Mesenchymal stem cell (in vitro differentiated cells and primary cell): Measurements from ENCODE around the gene SPRED2.

ENCODE experiments used
- DNase-seq: peaks from one replicate; pipeline ENCODE4 v3.0.0-alpha.2; 2013
- H2AFZ ChIP-seq: one replicate; pipeline ENCODE4 v1.6.1; 2013; ENCODE audit warnings: low read depth, mild to moderate bottlenecking, control low read depth, inconsistent platforms, low read length, moderate library complexity
- H2AK5ac ChIP-seq: 2 replicates; pipeline ENCODE4 v1.6.1; 2013; ENCODE audit warnings: low read length, moderate library complexity, mild to moderate bottlenecking, inconsistent platforms; ENCODE audit not compliant: severe bottlenecking
- H2BK120ac ChIP-seq: one replicate; pipeline ENCODE4 v1.6.1; 2013; ENCODE audit warnings: low read depth, mild to moderate bottlenecking, inconsistent platforms, low read length, moderate library complexity
- H2BK12ac ChIP-seq, 2 experiments: one replicate each; pipeline ENCODE4 v1.6.1; 2013; ENCODE audit warnings: inconsistent platforms in 2 of 2, low read length in 2 of 2, mild to moderate bottlenecking in 2 of 2, moderate library complexity in 2 of 2, control low read depth in 1 of 2
- H2BK15ac ChIP-seq: one replicate; pipeline ENCODE4 v1.6.1; 2013; ENCODE audit warnings: mild to moderate bottlenecking, low read depth, inconsistent platforms; ENCODE audit not compliant: poor library complexity, severe bottlenecking
- H2BK5ac ChIP-seq: 2 replicates; pipeline ENCODE4 v1.6.1; 2013; ENCODE audit warnings: low read depth, mild to moderate bottlenecking, low read length, control low read depth, inconsistent platforms; ENCODE audit not compliant: poor library complexity, severe bottlenecking
- H3K14ac ChIP-seq, 2 experiments: one replicate each; pipeline ENCODE4 v1.6.1; 2013; ENCODE audit warnings: inconsistent platforms in 2 of 2, low read length in 2 of 2, control low read depth in 1 of 2, mild to moderate bottlenecking in 1 of 2, moderate library complexity in 1 of 2
- H3K18ac ChIP-seq, 2 experiments: one replicate each; pipeline ENCODE4 v1.6.1; 2013; ENCODE audit warnings: inconsistent platforms in 2 of 2, low read length in 2 of 2, control low read depth in 1 of 2, low read depth in 1 of 2, mild to moderate bottlenecking in 1 of 2
- H3K23ac ChIP-seq, 2 experiments: one replicate each; pipeline ENCODE4 v1.6.1; 2013; ENCODE audit warnings: inconsistent platforms in 2 of 2, low read length in 2 of 2, mild to moderate bottlenecking in 2 of 2, moderate library complexity in 2 of 2, control low read depth in 1 of 2
- H3K27ac ChIP-seq: 2 replicates; pipeline ENCODE4 v1.5.1; 2013; ENCODE audit warnings: mild to moderate bottlenecking, moderate library complexity, low read length, control low read depth, inconsistent platforms; ENCODE audit not compliant: poor library complexity, severe bottlenecking
- H3K27me3 ChIP-seq, 2 experiments: 2 replicates each; pipeline versions ENCODE4 v1.6.1 to v1.7.0; 2013; ENCODE audit warnings: low read length in 2 of 2, mild to moderate bottlenecking in 2 of 2, moderate library complexity in 2 of 2, control low read depth in 1 of 2, inconsistent platforms in 1 of 2; ENCODE audit not compliant: control insufficient read depth in 1 of 2, insufficient read depth in 1 of 2
- H3K36me3 ChIP-seq, 2 experiments: 2 replicates each; pipeline versions ENCODE4 v1.6.1 to v1.7.0; 2013; ENCODE audit warnings: low read length in 2 of 2, control low read depth in 1 of 2, inconsistent platforms in 1 of 2, low read depth in 1 of 2, mild to moderate bottlenecking in 1 of 2; ENCODE audit not compliant: insufficient read depth in 2 of 2, control insufficient read depth in 1 of 2
- H3K4ac ChIP-seq, 2 experiments: one replicate each; pipeline ENCODE4 v1.6.1; 2013; ENCODE audit warnings: inconsistent platforms in 2 of 2, low read length in 2 of 2, mild to moderate bottlenecking in 2 of 2, moderate library complexity in 2 of 2, control low read depth in 1 of 2, low read depth in 1 of 2
- H3K4me1 ChIP-seq: 2 replicates; pipeline ENCODE4 v1.6.1; 2013; ENCODE audit warnings: low read depth, low read length, control low read depth; ENCODE audit not compliant: control insufficient read depth, insufficient read depth
- H3K4me2 ChIP-seq: 2 replicates; pipeline ENCODE4 v1.6.1; 2013; ENCODE audit warnings: low read length, mild to moderate bottlenecking, inconsistent platforms; ENCODE audit not compliant: poor library complexity, severe bottlenecking
- H3K4me3 ChIP-seq, 2 experiments: 2 replicates each; pipeline versions ENCODE4 v1.5.1 to v1.7.0; 2013; ENCODE audit warnings: low read length in 2 of 2, mild to moderate bottlenecking in 2 of 2, control low read depth in 1 of 2, low read depth in 1 of 2; ENCODE audit not compliant: insufficient read depth in 1 of 2
- H3K79me1 ChIP-seq: replicated peaks from 2 replicates; pipeline ENCODE4 v1.6.1; 2013; ENCODE audit warnings: mild to moderate bottlenecking, control low read depth, low read length, inconsistent platforms; ENCODE audit not compliant: poor library complexity, severe bottlenecking
- H3K9ac ChIP-seq: 2 replicates; pipeline ENCODE4 v1.7.0; 2013; ENCODE audit warnings: mild to moderate bottlenecking, low read length, moderate library complexity
- H3K9me3 ChIP-seq: 2 replicates; pipeline ENCODE4 v1.7.0; 2013; ENCODE audit warnings: mild to moderate bottlenecking, low read length; ENCODE audit not compliant: control insufficient read depth
- H4K8ac ChIP-seq: one replicate; pipeline ENCODE4 v1.6.1; 2013; ENCODE audit warnings: inconsistent platforms, mild to moderate bottlenecking, low read length, moderate library complexity
- H4K91ac ChIP-seq: one replicate; pipeline ENCODE4 v1.6.1; 2013; ENCODE audit warnings: mild to moderate bottlenecking, low read length, inconsistent platforms
- WGBS: methylation state at CpG from one replicate; pipeline ENCODE4 v1.1.7; 2013; ENCODE audit warnings: mixed read lengths; 5-methylcytosine and 5-hydroxymethylcytosine counted together

SPRED2 gene

GRCh38 chr2:65453916-65454315 is 21.5 kb upstream of the SPRED2 start:
- Histone ChIP-seq H3K4me2 (no peak overlapping the region), H3K9me3 (no peaks in the 10 kb centered on the region), H3K27ac (no peak overlapping the region), H4K91ac (no peak overlapping the region), H3K23ac (no peak overlapping the region), H4K8ac (no peak overlapping the region), H2AK5ac (no peak overlapping the region), H2AFZ (no peak overlapping the region), H3K4ac (no peak overlapping the region), H2BK120ac (no peak overlapping the region), H3K4me1 (peaks cover 2% of the 10 kb centered on the region), H2BK12ac (no peak overlapping the region), H3K79me1 (no peaks in the 10 kb centered on the region), H3K36me3 (no peaks in the 10 kb centered on the region), H3K9ac (no peak overlapping the region), H3K14ac (no peak overlapping the region), H2BK15ac (no peak overlapping the region), H2BK5ac (no peak overlapping the region), H3K27me3 (no peaks in the 10 kb centered on the region), H3K18ac (no peak overlapping the region), H3K4me3 (no peak overlapping the region)
- no peak for DNase-seq
- no CpG with 5 or more reads among the region's 1 CpG for WGBS

GRCh38 chr2:65452150-65452895 is 19.9 kb upstream of the SPRED2 start:
- H3K23ac ChIP-seq = no peak overlapping the region
- no peak overlapping the region for H3K18ac ChIP-seq
- H2BK120ac ChIP-seq = no peak overlapping the region
- no peak overlapping the region for H3K14ac ChIP-seq
- H4K8ac ChIP-seq = no peak overlapping the region
- H3K9ac ChIP-seq = no peak overlapping the region
- peaks cover 2% of the 10 kb centered on the region for H3K4me1 ChIP-seq
- no peak overlapping the region for H3K4me3 ChIP-seq
- no peak overlapping the region for H3K4ac ChIP-seq
- no peaks in the 10 kb centered on the region for H3K79me1 ChIP-seq
- H3K27me3 ChIP-seq = no peaks in the 10 kb centered on the region
- no peak overlapping the region for H2AFZ ChIP-seq
- H2BK5ac ChIP-seq = no peak overlapping the region
- DNase-seq = no peak
- H3K36me3 ChIP-seq = no peaks in the 10 kb centered on the region
- no peak overlapping the region for H4K91ac ChIP-seq
- no peak overlapping the region for H2BK12ac ChIP-seq
- H3K9me3 ChIP-seq = no peaks in the 10 kb centered on the region
- H2BK15ac ChIP-seq = no peak overlapping the region
- WGBS = 67% methylated on average over 5 of the region's 5 CpGs
- H3K4me2 ChIP-seq = no peak overlapping the region
- no peak overlapping the region for H3K27ac ChIP-seq
- no peak overlapping the region for H2AK5ac ChIP-seq

GRCh38 chr2:65450810-65451209 is 18.4 kb upstream of the SPRED2 start:
- Histone ChIP-seq H3K27me3 (no peaks in the 10 kb centered on the region), H3K23ac (no peak overlapping the region), H2BK12ac (no peak overlapping the region), H3K27ac (no peak overlapping the region), H3K4me3 (no peak overlapping the region), H3K4me2 (no peak overlapping the region), H4K91ac (no peak overlapping the region), H3K14ac (no peak overlapping the region), H4K8ac (no peak overlapping the region), H2BK15ac (no peak overlapping the region), H3K9ac (no peak overlapping the region), H2AK5ac (no peak overlapping the region), H3K4me1 (peaks cover 1% of the 10 kb centered on the region), H3K79me1 (no peaks in the 10 kb centered on the region), H2BK5ac (no peak overlapping the region), H3K36me3 (no peaks in the 10 kb centered on the region), H3K18ac (no peak overlapping the region), H3K9me3 (no peaks in the 10 kb centered on the region), H2AFZ (no peak overlapping the region), H3K4ac (no peak overlapping the region), H2BK120ac (no peak overlapping the region)
- WGBS = no CpG with 5 or more reads among the region's 1 CpG
- no peak for DNase-seq

- WGBS = 89% methylated on average over 3 of the region's 3 CpGs
- Histone ChIP-seq H3K4me3 (no peak overlapping the region), H3K27me3 (no peaks in the 10 kb centered on the region), H3K14ac (no peak overlapping the region), H2BK120ac (no peak overlapping the region), H3K4ac (no peak overlapping the region), H4K91ac (no peak overlapping the region), H3K9ac (no peak overlapping the region), H2AK5ac (no peak overlapping the region), H3K18ac (no peak overlapping the region), H3K79me1 (no peaks in the 10 kb centered on the region), H2AFZ (no peak overlapping the region), H2BK12ac (no peak overlapping the region), H3K4me2 (no peak overlapping the region), H4K8ac (no peak overlapping the region), H3K23ac (no peak overlapping the region), H3K27ac (no peak overlapping the region), H3K36me3 (no peaks in the 10 kb centered on the region), H3K4me1 (no peaks in the 10 kb centered on the region), H2BK5ac (no peak overlapping the region), H2BK15ac (no peak overlapping the region), H3K9me3 (no peaks in the 10 kb centered on the region)
- DNase-seq = no peak
Observed at GRCh38 chr2:65450393-65450792, 18.0 kb upstream of the SPRED2 start.
